GM19324 (cell line): Measurements from ENCODE around the gene TRIO.
"Not testable (repeated sequence)": the region's sequence is repeated elsewhere in the genome, so short reads cannot be mapped to it uniquely, and the experiment has no call there.

Source experiments
- ATAC-seq: cut with Tn5 transposase; IDR thresholded peaks from one replicate; pipeline ENCODE4 v1.9.1; 2021; ENCODE audit warnings: mild to moderate bottlenecking, moderate library complexity; ENCODE audit not compliant: unreplicated experiment, low FRiP score

Gene TRIO

DNA sequence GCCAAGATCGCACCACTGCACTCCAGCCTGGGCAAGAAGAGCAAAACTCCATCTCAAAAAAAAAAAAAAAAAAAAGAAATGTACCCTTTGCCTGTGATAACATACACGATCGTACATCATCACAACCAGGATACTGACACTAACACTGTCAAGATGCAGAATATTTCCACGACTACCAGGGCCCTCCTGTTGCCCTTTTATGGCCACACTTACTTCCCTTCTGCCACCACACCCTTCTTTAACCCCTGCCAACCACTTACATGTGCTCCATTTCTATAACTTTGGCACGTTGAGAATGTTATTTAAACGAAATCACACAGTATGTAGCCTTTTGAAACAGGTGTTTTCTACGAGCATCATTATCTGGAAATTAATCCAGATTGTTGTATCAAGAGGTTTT is 369.4 kb downstream of the TRIO start:
- no peak for ATAC-seq

DNA sequence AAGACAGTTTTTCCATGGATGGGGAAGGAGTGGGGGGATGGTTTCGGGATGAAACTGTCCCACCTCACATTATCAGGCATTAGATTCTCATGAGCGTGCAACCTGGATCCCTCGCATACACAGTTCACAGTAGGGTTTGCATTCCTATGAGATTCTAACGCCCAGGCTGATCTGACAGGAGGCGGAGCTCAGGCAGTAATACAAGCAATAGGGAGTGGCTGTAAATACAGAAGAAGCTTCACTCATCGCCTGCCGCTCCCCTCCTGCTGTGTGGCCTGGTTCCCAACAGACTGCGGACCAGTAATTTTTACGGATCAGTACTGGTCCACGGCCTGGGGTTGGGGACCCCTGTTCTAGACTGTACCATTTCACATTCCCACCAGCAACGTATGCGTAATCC is 370.1 kb downstream of the TRIO start:
- ATAC-seq = no peak

DNA sequence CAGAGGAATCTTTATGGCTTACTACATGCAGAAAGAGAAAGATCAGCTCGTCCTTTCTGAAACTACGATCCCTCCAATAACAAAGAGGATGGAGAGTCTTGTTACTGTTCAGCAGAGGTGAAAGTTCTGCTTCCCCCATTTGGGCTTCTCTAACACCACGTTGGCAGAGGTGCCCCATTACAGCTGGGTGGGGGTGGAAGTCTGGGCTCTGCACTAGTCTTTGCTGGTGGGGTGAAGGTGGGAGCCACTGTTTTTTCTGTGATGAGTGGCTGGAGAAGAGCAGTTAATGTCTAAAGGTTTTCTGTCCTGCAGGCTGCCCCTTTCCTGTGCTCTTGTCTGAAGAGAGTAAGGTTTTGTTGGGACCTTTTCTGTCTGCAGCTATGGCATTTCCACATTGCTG is 373.8 kb downstream of the TRIO start:
- no peak for ATAC-seq

DNA sequence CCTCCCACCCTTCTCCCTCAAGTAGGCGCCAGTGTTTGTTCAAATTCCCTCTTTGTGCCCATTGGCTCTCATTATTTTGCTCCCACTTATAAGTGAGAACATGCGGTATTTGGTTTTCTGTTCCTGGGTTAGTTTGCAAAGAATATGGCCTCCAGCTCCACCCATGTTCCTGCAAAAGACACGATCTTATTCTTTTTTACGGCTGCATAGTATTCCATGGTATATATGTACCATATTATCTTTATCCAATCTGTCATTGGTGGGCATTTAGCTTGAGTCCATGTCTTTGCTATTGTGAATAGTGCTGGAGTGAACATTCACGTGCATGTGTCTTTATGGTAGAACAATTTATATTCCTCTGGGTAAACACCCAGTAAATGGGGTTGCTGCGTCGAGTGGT is 375.5 kb downstream of the TRIO start:
- no peak for ATAC-seq

DNA sequence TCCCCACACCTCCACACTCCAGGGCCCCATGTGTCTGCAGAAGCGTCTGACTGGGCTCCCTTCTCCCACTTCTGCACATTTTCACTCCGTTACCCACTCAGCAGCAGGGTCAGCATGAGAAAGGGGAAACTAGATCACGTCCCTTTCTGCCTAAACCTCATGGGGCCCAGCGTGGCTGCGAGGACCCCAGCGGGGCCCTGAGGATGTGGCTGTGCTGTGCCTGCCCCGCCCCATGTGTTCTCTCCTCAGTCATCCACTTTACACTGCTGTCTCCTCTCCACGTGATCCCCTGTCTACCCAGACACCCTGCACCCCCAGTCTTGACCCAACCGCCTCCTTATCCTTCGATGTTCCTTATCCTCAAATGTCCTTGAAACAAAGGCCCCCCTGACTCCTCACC is 378.6 kb downstream of the TRIO start:
- no peak for ATAC-seq

DNA sequence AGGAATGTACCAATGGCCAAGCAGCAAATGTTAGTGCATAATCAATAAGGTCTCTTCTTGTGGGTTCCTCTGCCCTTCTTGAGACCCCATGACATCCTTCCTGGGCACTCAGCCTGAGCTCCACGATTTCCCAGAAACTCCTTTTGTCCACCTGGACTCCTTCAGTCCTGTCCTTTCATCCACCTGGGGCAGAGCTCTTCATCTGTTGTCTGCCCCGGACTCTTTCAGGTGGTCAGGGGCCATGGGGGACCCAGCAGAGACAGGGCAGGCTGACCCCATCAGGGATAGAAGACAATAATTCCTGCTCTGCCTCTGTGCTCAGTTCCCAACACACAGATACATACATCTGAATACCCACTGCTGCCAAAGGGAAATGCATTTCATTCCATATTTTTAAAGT is 379.6 kb downstream of the TRIO start:
- no peak for ATAC-seq

DNA sequence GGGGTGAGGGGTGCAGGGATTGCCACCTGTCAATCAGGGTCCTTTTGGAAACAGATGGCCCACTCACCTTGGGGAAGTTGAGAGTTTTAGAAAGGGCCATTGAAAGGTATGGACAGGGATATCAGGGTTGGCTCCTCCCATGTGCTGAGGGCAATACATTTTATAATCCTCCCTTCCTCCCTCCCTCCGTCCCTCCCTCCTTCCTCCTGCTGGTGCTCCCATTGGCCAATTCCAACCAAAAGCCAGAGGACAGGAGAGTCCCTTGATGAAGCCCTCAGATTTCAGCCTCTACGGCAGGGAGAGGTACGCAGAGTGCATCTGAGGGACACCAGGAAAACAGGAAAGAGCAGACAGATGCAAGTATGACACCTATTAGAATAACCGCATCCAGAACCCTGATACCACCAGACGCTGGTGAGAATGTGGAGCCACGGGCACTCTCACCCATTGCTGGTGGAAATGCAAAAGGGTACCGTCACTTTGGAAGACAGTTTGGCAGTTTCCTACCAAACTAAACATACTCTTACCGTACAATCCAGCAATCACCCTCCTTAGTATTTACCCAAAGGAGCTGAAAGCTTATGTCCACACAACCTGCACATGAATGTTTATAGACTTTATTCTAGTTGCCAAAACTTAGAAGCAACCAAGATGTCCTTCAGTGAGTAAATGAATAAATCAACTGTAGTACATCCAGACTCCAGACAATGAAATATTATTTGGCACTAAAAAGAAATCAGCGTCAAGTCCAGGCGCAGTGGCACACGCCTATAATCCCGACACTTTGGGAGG is 380.3 kb downstream of the TRIO start:
- ATAC-seq = no peak

DNA sequence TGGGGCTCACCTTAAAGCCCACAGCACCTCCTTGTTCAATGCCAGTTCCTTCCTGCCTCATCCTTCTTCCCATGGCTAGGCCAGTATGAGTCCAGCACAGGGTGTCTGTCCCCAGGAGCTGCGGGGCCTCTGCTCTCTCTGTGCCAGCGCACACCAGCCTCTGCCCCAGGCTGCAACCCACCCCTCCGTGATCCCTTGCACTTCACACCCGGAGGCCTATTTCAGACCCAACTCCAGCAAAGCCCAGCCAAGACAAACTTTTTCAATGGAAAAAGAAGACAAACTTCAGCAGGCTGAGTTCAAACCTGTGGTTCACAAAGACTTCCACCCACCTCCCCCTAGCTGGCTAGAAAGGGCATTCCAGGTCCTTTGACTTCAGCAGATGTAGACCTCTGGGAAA is 382.3 kb downstream of the TRIO start:
- no peak for ATAC-seq

DNA sequence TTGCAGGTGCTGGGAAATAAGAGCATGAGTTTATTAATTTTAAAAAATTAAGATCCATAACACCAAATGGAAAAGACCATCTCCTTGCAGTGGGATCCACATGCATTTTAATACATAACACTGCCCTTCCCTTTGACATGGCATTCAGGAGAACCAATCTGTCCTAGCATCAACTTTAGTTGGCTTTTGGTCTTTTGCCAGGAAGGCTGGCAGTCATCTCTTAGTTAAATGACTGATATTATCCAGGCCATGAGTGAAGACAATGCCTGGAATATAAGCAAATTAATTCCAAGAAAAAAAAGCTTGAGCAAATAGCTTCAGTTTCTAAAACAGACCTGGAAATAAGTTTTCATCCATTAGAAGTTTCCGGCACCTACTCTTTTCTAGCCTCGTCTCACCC is 383.4 kb downstream of the TRIO start:
- no peak for ATAC-seq

DNA sequence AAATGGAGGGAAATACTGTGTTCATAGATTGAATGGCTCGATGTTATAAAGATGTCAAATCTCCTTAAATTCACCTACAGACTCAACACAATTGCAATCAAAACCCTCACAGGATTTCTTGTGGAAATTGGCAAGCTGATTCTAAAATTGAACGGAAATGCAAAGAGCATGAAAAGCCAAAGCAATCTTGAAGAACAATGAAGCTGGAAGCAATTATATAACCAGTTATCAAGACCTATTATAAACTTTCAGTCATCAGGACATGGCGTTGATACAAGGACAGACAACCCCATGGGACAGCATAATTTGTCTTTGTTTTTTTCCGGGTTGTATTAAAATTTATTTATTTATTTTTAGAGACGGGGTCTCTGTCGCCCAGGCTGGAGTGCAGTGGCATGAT is 385.0 kb downstream of the TRIO start:
- ATAC-seq = no peak

DNA sequence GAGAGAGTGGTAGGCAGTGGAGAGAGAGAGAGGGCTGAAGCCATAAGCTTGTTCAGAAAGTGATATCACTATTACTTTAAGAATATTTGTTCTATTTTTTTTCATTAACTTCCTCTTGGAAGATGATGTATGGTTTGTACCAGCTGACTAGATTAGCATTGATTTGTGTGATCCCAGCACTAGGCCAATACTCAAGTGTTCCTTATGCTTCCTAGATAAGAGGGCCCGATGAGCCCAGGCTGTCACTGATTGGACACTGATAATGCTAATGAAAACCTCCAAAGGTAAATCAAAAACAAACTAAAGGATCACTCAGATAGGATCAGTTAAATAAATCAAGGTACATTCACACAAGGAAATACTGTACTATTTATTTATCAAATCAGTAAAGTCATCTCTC is 385.8 kb downstream of the TRIO start:
- ATAC-seq = no peak

DNA sequence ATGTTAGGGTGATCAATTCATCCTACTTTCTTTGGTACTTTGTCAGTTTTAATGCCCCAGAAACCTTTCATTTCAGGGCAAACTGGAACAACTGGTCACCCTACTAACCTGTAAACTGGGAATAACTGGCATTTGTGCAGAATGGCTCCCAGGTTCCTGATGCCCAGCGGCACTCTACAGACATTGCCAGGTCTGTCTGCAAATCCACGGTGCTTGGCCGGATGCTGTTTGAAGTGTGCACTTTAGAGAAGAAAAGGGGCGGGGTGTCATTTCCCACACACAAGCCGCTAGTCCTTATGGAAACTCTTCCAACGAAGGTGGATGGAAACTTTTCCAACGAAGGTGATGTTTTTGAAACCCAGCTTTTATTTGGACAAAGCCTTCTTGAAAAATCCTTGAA is 388.5 kb downstream of the TRIO start:
- no peak for ATAC-seq

DNA sequence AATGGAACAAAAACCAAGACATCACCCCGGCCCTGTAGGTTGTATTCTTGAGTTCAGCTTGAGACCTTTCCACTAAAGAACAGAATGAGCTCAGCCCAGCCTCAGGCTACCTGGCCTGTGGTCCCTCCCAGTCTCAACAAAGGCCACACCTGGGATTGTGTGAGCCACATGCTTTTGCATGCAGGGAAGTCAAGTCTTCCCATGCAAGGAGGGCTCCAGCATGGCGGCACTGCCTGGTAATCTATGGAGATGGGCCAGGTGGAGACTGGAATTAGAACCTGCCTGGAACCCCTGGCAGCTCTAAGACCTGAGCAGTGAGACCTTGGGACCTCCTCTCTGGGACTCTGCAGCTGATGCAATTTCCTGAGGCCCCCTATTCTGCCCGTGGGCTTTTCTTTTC is 389.0 kb downstream of the TRIO start:
- no peak for ATAC-seq

DNA sequence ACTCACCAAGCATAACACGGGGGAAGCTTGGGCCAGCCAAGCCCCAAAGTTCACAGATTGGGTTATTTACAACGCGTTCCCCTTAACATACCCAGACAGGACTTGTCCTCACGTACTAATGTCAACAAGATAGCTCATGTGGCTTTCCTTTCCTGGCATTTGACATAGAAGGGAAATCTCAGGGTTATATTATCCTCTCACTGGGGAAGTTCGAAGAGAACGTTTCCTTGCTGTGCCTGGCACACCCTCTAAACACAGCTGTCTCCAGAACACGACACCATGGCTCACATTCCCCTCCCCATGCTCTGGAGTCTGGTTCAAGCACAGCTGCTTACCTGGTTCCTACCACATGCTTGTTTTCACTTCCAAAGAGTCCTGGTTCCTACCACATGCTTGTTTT is 391.6 kb downstream of the TRIO start:
- ATAC-seq = no peak

DNA sequence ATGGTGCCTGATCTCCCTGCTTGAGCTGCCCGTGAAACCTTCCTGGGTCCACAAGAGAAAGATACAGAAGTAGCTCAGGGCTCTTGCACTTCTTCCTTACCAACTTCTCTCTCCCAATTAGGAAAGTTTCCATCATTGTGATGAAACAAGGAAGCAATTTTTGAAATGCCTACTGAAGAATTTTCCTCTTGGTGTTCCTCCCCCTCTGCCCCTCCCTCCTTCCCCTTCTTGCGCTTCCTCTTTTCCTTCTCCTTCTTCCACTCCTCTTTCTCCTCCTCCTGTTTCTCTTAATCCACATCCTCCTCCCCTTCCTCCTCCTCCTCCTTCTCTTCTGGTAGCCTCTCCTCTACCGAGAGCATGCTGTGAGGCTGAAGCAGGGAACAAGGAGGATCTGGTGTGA is 402.2 kb downstream of the TRIO start:
- ATAC-seq = no peak

DNA sequence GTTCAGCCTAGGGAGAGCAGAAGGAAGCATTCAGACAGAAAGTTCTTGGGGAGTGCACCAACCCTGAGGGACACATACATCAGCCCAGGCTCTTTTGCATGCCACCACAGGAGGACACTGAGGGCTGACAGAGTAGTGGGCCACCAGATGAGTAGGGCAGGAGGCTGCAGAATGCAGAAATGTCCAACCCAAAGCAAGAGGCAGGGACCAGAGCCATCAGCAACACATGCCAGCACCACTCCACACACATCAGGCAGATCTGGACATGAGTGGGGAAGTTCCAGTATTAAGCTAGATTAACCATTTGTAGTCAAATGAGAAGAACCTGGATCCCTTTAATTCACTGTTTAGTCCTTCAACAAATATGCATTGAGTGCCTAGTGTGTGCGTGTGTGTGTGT is 402.7 kb downstream of the TRIO start:
- no peak for ATAC-seq

DNA sequence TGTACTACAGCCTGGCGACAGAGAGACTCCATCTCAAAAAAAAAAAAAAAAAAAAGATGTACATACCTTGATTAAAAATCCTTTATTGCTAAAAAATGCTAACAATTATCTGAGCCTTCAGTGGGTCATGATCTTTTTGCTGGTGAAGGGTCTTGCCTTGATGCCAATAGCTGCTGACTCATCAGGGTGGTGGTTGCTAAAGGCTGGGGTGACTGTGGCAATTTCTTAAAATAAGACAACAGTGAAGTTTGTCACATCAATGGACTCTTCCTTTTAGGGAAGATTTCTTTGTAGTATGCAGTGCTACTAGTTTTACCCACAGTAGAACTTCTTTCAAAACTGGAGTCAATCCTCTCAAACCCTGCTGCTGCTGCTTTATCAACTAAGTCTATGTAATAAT is 404.5 kb downstream of the TRIO start:
- no peak for ATAC-seq

DNA sequence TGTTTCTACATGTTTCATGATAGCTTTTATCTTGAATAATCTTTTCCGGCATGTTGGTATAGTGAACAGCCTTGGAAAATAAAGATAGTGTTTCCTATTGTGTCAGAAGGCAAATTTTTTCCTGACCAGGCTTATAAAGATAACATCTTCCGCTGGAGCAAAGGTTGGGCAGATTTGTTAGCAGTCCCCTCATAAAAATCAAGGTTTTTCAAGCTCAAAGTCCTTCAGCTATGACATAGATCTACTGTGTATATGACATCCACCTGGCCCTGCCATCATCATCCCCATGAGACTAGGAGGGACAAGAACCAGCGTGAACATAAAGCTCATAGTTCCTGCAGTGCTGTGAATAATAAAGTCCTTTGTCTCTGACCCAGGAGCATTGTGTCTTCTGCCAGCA is 408.1 kb downstream of the TRIO start:
- ATAC-seq = no peak

DNA sequence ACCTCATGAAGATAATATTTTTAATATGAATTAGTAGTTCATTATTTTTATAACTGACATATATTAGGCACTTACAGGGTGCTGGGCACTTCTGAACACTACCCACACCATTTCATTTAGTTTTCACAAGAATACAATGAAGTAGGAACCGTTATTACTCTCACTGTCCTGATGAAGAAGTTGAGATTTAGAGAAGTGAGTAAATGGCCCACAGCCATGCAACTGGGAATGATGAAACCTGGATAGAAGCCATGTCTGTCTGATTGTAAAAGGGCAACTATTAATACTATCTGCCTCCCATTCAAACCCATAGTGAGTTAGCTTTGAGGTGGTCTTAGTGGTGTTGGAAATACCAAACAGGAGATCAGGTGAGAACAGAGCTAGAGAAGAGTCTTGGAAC is 408.9 kb downstream of the TRIO start:
- no peak for ATAC-seq

DNA sequence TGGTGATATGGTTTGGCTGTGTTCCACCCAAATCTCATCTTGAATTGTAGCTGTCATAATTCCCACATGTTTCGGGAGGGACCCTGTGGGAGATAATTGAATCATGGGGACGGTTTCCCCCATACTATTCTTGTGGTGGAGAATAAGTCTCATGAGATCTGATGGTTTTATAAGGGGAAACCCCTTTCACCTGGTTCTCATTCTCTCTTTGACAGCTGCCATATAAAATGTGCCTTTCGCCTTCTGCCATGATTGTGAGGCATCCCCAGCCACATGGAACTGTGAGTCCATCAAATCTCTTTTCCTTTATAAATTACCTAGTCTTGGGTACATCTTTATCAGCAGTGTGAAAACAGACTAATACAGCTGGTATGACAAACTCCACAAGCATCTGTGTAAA is 411.1 kb downstream of the TRIO start:
- not testable (repeated sequence) for ATAC-seq

DNA sequence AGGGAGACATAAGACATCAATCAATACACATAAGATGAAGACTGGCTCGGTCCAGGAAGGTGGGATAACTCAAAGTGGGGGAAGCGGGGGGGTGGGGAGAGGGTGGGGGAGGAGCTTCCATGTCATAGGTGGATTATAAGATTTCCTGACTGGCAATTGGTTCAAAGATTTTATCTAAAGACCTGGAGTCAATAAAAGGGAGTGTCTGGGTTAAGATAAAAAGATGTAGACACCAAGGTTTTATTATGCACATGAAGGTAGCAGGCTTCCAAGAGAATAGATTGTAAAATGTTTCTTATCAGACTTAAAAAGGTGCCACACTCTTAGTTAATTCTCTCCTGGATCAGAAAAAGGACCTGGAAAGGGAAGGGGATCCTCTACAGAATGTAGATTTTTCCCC is 412.9 kb downstream of the TRIO start:
- no peak for ATAC-seq

DNA sequence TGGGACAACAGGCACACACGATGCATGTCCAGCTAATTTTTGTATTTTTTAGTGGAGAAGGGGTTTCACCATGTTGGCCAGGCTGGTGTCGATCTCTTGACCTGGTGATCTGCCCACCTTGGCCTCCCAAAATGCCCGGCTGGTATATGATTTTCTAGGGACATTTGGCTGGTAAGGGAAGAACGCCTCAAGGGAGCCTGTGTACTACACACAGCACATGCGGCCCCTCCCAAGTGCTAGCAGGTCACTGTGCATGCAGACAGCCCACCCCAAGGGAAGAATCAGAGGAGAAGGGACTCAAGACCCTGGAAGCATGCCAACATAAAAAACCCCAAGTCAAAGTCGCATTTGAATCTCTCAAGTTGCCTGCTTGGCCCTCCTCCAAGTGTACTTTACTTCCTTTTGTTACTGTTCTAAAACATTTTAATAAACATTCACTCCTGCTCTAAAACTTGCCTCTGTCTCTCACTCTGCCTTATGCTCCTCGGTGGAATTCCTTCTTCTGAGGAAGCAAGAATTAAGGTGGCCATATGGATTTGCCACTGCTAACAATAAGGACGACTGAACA is 414.1 kb downstream of the TRIO start:
- ATAC-seq = no peak
